HCT116 (cell line): Measurements from ENCODE around the gene SEMA3F. TPM values are rescaled to one million over a fixed set of nuclear protein-coding genes. Genes with fewer than 3 reads are reported as not detected.

Source experiments
- ATAC-seq: fragments of 200-7000 bp; cut with Tn5 transposase; 2 replicates; pipeline ENCODE4 v1.9.1; 2020; ENCODE audit warnings: mild to moderate bottlenecking, moderate library complexity
- BruUV-seq: library from RNA; stranded (reverse); fragments of 400-500 nt; replicated peaks from 2 replicates; lab custom pipeline; 2021; lab: Mats Ljungman, UMichigan
- CTCF ChIA-PET: fragments of 300-600 bp; sonication (Branson Sonifier 250); formaldehyde crosslinking; loops from one replicate; lab custom pipeline; 2021; ENCODE audit warnings: antibody characterized with exemption; lab: Charles Lee
- POLR2A ChIA-PET: fragments of 300-600, 350-600 bp; sonication (Branson Sonifier 250); formaldehyde crosslinking; loops from one replicate; lab custom pipeline; 2021; ENCODE audit warnings: antibody characterized with exemption; lab: Charles Lee
- RAD21 ChIA-PET, 2 experiments: fragments of 300-600 bp; sonication (Branson Sonifier 250); formaldehyde crosslinking; loops; one replicate each; lab custom pipeline; 2023; ENCODE audit warnings: low total read pairs in 2 of 2; ENCODE audit not compliant: uncharacterized antibody in 2 of 2, unreplicated experiment in 2 of 2, low non-redundant PET in 1 of 2; lab: Charles Lee
- DNase-seq: peaks from one replicate; pipeline ENCODE4 v3.0.0-alpha.2; 2010; ENCODE audit warnings: low read depth, low spot score
- H2AFZ ChIP-seq: fragments of 200-600 bp; shearing (Covaris generic), sonication (generic); 2 replicates; pipeline ENCODE4 v1.6.1; 2017; ENCODE audit warnings: low read depth, mixed run types, mixed read lengths, antibody characterized with exemption, low read length; ENCODE audit not compliant: poor library complexity, severe bottlenecking
- H3K27ac ChIP-seq: 2 replicates; pipeline ENCODE4 v1.5.1; 2012; ENCODE audit warnings: low read depth, low read length
- H3K27me3 ChIP-seq: fragments of 200-600 bp; sonication (generic); 2 replicates; pipeline ENCODE4 v1.6.1; 2016; ENCODE audit warnings: mixed run types, low read length, mixed read lengths; ENCODE audit not compliant: insufficient read depth
- H3K36me3 ChIP-seq, 2 experiments: fragments of 200-500 bp in 1 of 2; fragments of 200-600 bp in 1 of 2; sonication (Bioruptor generic) in 1 of 2; sonication (generic) in 1 of 2; 2 replicates each; pipeline versions ENCODE4 v1.5.1 to v1.6.1; 2014 to 2016; ENCODE audit warnings: low read length in 2 of 2, inconsistent platforms in 1 of 2, mixed read lengths in 1 of 2, mixed run types in 1 of 2; ENCODE audit not compliant: insufficient read depth in 2 of 2, control insufficient read depth in 1 of 2
- H3K4me1 ChIP-seq, 2 experiments: fragments of 200-600 bp in 1 of 2; sonication (generic) in 1 of 2; 2 replicates each; pipeline versions ENCODE4 v1.5.1 to v1.6.1; 2012 to 2017; ENCODE audit warnings: low read length in 2 of 2, inconsistent platforms in 1 of 2, mild to moderate bottlenecking in 1 of 2, mixed read lengths in 1 of 2, mixed run types in 1 of 2, moderate library complexity in 1 of 2; ENCODE audit not compliant: insufficient read depth in 2 of 2, control insufficient read depth in 1 of 2
- H3K4me2 ChIP-seq: fragments of 200-600 bp; sonication (generic); 2 replicates; pipeline ENCODE4 v1.6.1; 2017; ENCODE audit warnings: mixed run types, low read length, mixed read lengths
- H3K4me3 ChIP-seq, 2 experiments: fragments of 200-600 bp in 1 of 2; sonication (generic) in 1 of 2; replicated peaks in 1 of 2; 2 replicates each; pipeline ENCODE4 v1.5.1; 2011 to 2016; ENCODE audit warnings: low read length in 2 of 2, control low read depth in 1 of 2, low read depth in 1 of 2, mild to moderate bottlenecking in 1 of 2, mixed read lengths in 1 of 2, mixed run types in 1 of 2
- H3K79me2 ChIP-seq: fragments of 200-600 bp; sonication (generic); 2 replicates; pipeline ENCODE4 v1.6.1; 2017; ENCODE audit warnings: mild to moderate bottlenecking, mixed run types, low read length, moderate library complexity, mixed read lengths; ENCODE audit not compliant: insufficient read depth
- H3K9ac ChIP-seq: fragments of 200-600 bp; sonication (generic); 2 replicates; pipeline ENCODE4 v1.6.1; 2016; ENCODE audit warnings: low read length, mixed read lengths
- H3K9me2 ChIP-seq: fragments of 200-600 bp; sonication (generic), shearing (Covaris generic); 2 replicates; pipeline ENCODE4 v1.6.1; 2017; ENCODE audit warnings: mixed run types, mild to moderate bottlenecking, moderate library complexity; ENCODE audit not compliant: insufficient read depth
- H3K9me3 ChIP-seq, 2 experiments: fragments of 200-500 bp in 1 of 2; fragments of 200-600 bp in 1 of 2; sonication (Bioruptor generic) in 1 of 2; sonication (generic) in 1 of 2; 2 replicates each; pipeline ENCODE4 v1.6.1; 2014 to 2017; ENCODE audit warnings: low read length in 2 of 2, mixed read lengths in 2 of 2, inconsistent platforms in 1 of 2, low read depth in 1 of 2, mild to moderate bottlenecking in 1 of 2, mixed run types in 1 of 2, moderate library complexity in 1 of 2; ENCODE audit not compliant: control insufficient read depth in 1 of 2, insufficient read depth in 1 of 2
- H4K20me1 ChIP-seq: fragments of 200-600 bp; sonication (generic), shearing (Covaris generic); 2 replicates; pipeline ENCODE4 v1.6.1; 2017; ENCODE audit warnings: mixed run types, mild to moderate bottlenecking, moderate library complexity; ENCODE audit not compliant: insufficient read depth
- CBX3 ChIP-seq: IDR thresholded peaks from 2 replicates; pipeline ENCODE4 v1.6.1; 2012; ENCODE audit warnings: low read depth
- CEBPB ChIP-seq: IDR thresholded peaks from 2 replicates; pipeline ENCODE4 v1.6.1; 2012; ENCODE audit warnings: low read depth
- CTCF ChIP-seq, 3 experiments: fragments of 200-600 bp in 1 of 3; sonication (generic) in 1 of 3; IDR thresholded peaks in 2 of 3; conservative IDR thresholded peaks in 1 of 3; 2 replicates each; pipeline ENCODE4 v1.5.1; 2012 to 2017; ENCODE audit warnings: low read depth in 2 of 3, low read length in 2 of 3, antibody characterized with exemption in 1 of 3, borderline replicate concordance in 1 of 3, control low read depth in 1 of 3, mild to moderate bottlenecking in 1 of 3, mixed read lengths in 1 of 3, mixed run types in 1 of 3, moderate library complexity in 1 of 3; ENCODE audit not compliant: insufficient read depth in 1 of 3
- ELF1 ChIP-seq: IDR thresholded peaks from 2 replicates; pipeline ENCODE4 v1.6.1; 2012; ENCODE audit warnings: low read depth, borderline replicate concordance
- EZH2 ChIP-seq: fragments of 200-600 bp; sonication (generic); IDR thresholded peaks from 2 replicates; pipeline ENCODE4 v1.6.1; 2017; ENCODE audit warnings: antibody characterized with exemption, mixed run types
- EZH2phosphoT487 ChIP-seq: fragments of 200-600 bp; IDR thresholded peaks from 2 replicates; pipeline ENCODE4 v1.6.1; 2018; ENCODE audit warnings: antibody characterized with exemption, borderline replicate concordance
- MAX ChIP-seq: IDR thresholded peaks from 2 replicates; pipeline ENCODE4 v1.6.1; 2012
- RAD21 ChIP-seq: IDR thresholded peaks from 2 replicates; pipeline ENCODE4 v1.6.1; 2012; ENCODE audit warnings: low read depth, mild to moderate bottlenecking
- SP1 ChIP-seq: IDR thresholded peaks from 2 replicates; pipeline ENCODE4 v1.6.1; 2012; ENCODE audit warnings: low read depth
- SRF ChIP-seq: IDR thresholded peaks from 2 replicates; pipeline ENCODE4 v1.6.1; 2012; ENCODE audit warnings: low read depth
- ZFX ChIP-seq: fragments of 450-650 bp; IDR thresholded peaks from 2 replicates; pipeline ENCODE4 v1.6.1; 2017
- intact Hi-C: fragments of 100-400 bp; cut with micrococcal nuclease; formaldehyde crosslinking; loops from 2 replicates; pipeline ENCODE4 v1.10.0; 2022
- total RNA-seq: library from RNA; stranded (reverse); gene quantifications from one replicate; pipeline ENCODE4 v1.2.1, GENCODE V29; 2021; ENCODE audit not compliant: unreplicated experiment
- TF ChIP-seq, protein P1 (sequence below): IDR thresholded peaks from 2 replicates; pipeline ENCODE4 v1.6.1; 2012

SEMA3F gene
- total RNA-seq, 1 experiment from 2014 or later = 15.7 TPM

DNA sequence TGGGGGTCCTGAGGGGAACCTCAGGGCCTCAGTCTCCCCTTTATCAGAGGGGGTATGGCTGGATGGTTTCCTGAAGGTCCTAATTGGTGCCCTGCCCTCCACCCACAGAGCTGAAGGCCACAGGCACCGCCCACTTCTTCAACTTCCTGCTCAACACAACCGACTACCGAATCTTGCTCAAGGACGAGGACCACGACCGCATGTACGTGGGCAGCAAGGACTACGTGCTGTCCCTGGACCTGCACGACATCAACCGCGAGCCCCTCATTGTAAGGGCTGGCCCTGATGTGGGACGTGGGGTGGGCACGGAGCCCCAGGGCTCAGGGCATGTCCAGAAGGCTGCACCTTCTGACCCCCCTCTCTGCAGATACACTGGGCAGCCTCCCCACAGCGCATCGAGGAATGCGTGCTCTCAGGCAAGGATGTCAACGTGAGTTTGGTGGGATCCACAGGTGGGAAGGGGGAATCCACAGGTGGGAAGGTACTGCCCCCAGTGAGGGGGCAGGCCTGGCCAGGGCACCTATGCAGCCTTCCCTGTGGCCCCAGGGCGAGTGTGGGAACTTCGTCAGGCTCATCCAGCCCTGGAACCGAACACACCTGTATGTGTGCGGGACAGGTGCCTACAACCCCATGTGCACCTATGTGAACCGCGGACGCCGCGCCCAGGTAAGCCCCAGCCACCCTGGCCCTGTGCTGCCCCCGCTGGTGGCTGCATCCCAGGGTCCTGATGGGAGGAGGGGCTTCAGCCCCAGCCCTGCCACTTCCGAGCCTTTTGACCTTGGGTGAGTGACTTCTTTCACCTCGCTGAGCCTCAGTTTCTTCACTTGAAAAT lies 18.8 kb downstream of the SEMA3F start:
- Histone ChIP-seq H3K4me1 (peaks cover 2 to 33% of the 10 kb centered on the region in 2 experiments; a peak in 3 of 4 replicates), H2AFZ (no peak overlapping the region), H3K27ac (no peak overlapping the region), H4K20me1 (no peaks in the 10 kb centered on the region), H3K36me3 (no peaks in the 10 kb centered on the region), H3K4me3 (no peak overlapping the region), H3K27me3 (no peaks in the 10 kb centered on the region), H3K9me2 (no peaks in the 10 kb centered on the region), H3K4me2 (no peak overlapping the region), H3K9ac (no peak overlapping the region), H3K79me2 (no peaks in the 10 kb centered on the region), H3K9me3 (no peaks in the 10 kb centered on the region)
- 0 out of 2 replicates have a peak, but pooled peaks have one; percentile 33 for ATAC-seq
- CTCF ChIA-PET = interaction anchor here (1.7 kb wide), 1 partner anchor 21 kb away, joined by 5 read pairs; no protein-coding TSS in a partner anchor
- RAD21 ChIA-PET = no interaction called here
- intact Hi-C loops = no loop called here
- TF ChIP-seq CTCF (IDR thresholded peaks at IDR 0.05 in 2 of 3, conservative IDR thresholded peaks at IDR 0.05 in 1 of 3; ENCODE audit: borderline replicate concordance in 1 of 3, insufficient read depth in 1 of 3, low read depth in 2 of 3, low read length in 2 of 3) (peak in 1 of 3 experiments; percentile 21; a peak in 3 of 6 replicates), CEBPB (no peak), SRF (no peak)
- no peak for DNase-seq
- POLR2A ChIA-PET = no interaction called here
- BruUV-seq = no TSS peak

DNA sequence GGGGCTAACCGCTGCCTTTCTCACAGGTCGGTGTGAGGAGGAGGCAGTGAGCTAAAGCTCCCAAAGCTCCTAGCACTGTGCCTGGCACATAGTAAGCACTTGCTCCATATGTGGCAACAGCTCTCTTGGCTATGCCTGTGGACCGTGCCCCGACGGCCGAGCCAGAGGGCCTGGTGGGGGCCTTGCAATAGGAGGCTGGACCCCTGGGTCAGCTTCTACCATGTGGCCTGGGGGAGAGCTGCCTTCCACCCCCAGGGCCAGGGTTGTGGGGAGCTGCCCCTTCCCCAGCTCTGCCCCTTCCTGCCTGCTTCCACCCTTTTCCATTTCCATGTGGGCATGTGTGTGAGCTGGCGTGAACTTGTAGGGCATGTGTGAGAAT lies 19.4 kb downstream of the SEMA3F start:
- intact Hi-C loops = no loop called here
- POLR2A ChIA-PET = no interaction called here
- CTCF ChIA-PET = no interaction called here
- Histone ChIP-seq H3K9ac (no peak overlapping the region), H4K20me1 (no peaks in the 10 kb centered on the region), H3K9me3 (no peaks in the 10 kb centered on the region), H3K9me2 (no peaks in the 10 kb centered on the region), H3K4me1 (peaks cover 7 to 33% of the 10 kb centered on the region in 2 experiments; a peak in 3 of 4 replicates), H3K27me3 (no peaks in the 10 kb centered on the region), H3K4me3 (no peak overlapping the region), H3K79me2 (no peaks in the 10 kb centered on the region), H3K36me3 (no peaks in the 10 kb centered on the region), H3K27ac (no peak overlapping the region), H2AFZ (no peak overlapping the region), H3K4me2 (no peak overlapping the region)
- RAD21 ChIA-PET = no interaction called here
- no peak for DNase-seq
- BruUV-seq = no TSS peak
- no peak for ATAC-seq
- TF ChIP-seq ZFX = no peak
- TF ChIP-seq, protein P1, sequence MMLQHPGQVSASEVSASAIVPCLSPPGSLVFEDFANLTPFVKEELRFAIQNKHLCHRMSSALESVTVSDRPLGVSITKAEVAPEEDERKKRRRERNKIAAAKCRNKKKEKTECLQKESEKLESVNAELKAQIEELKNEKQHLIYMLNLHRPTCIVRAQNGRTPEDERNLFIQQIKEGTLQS = no peak
- TF ChIP-seq RAD21 = no peak
- no peak for TF ChIP-seq EZH2
- no peak for TF ChIP-seq SRF
- no peak for TF ChIP-seq ELF1
- TF ChIP-seq MAX = no peak
- no peak for TF ChIP-seq EZH2phosphoT487
- TF ChIP-seq SP1 = no peak
- no peak for TF ChIP-seq CBX3
- TF ChIP-seq CTCF (IDR thresholded peaks at IDR 0.05 in 2 of 3, conservative IDR thresholded peaks at IDR 0.05 in 1 of 3; ENCODE audit: borderline replicate concordance in 1 of 3, insufficient read depth in 1 of 3, low read depth in 2 of 3, low read length in 2 of 3) = no peak
